ENCODE measurements around the gene CBLL2.

Gene CBLL2

GRCh38 chrX:22313766-22314165 is 41.1 kb downstream of the CBLL2 start:
- TF ChIP-seq CTCF (IDR thresholded peaks at IDR 0.05; ENCODE audit: extremely low read depth, missing control alignments): no peak
- no peak for DNase-seq (ENCODE audit: low spot score)

DNA sequence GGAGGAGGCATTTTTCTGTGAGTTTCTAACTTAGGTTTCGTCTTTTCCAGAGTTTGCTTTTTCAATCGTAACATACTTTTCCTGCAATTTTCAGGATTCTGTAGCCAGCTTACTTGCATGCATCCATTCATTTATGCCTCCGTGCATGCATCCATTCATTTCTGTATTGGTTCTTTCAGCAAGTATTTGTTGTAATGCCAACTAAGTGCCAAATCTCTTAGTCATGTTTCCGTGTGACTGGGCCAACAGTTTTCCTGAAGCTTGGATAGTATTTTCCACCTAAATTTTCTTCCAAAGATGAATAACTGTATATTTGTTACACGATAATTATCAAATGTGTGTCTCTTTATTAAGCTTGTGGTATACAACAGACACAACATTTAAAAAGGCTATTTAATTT is 41.5 kb downstream of the CBLL2 start:
- no peak for TF ChIP-seq CTCF (IDR thresholded peaks at IDR 0.05; ENCODE audit: extremely low read depth, missing control alignments)
- DNase-seq (ENCODE audit: low spot score): no peak

- no peak for DNase-seq (ENCODE audit: low spot score)
These were observed 42.0 kb downstream of the CBLL2 start for GRCh38 chrX:22314692-22315091.

GRCh38 chrX:22315151-22315550 is 42.4 kb downstream of the CBLL2 start:
- no peak for TF ChIP-seq CTCF (IDR thresholded peaks at IDR 0.05; ENCODE audit: extremely low read depth, missing control alignments)
- no peak for DNase-seq (ENCODE audit: low spot score)

More at GRCh38 chrX:22314692-22315091, 42.0 kb downstream of the CBLL2 start:
- TF ChIP-seq CTCF (IDR thresholded peaks at IDR 0.05; ENCODE audit: extremely low read depth, missing control alignments): no peak

DNA sequence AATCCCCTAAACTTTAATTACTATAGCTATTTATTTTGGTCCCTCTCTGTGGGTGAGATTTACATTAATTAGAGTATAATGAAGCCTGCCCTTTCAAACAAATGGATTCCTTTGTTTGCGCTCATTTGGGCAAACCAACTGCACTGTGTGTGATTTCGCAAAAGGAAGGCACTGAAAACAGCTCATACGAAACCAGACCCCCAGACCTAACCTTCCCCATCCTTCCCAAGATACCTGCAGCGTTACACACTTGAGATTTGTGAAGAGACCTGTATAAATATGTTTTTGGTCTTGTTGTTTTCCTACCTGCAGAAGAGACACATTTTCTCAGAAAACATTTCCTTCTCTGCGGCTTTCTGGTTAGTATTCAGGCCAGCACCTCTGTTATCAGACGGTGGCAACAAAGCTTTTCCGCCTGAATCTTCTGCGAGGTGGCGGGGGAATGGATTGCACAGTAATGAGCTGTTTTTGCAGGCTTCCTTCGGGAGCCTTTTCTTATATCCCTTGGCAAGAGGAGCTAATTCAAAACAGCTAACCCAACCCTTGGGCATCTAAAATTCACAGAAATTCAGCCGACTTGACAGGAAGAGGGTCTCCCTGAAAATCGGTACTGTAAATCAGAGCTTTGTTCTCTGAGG is 47.6 kb downstream of the CBLL2 start:
- TF ChIP-seq CTCF (IDR thresholded peaks at IDR 0.05; ENCODE audit: extremely low read depth, missing control alignments): no peak

DNA sequence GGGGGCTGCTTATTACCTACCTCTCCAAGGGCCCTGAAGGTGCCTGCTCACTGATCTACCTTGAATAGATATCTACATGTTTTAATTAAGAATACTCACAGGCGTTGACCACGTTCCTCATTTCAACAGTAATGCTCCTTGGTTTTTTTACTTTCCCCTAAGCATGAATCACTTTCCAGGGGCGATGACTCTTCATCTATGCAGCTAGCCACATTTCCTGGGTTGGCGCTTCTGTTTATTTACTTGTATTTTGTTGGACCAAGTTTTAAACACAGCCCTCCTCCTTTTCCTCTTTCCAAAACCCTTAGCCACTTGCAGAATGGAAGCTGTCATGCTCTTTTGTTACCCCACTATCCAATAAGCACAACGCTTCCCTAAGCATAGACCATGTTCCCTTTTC is 50.8 kb downstream of the CBLL2 start:
- no peak for DNase-seq (ENCODE audit: low spot score)
- TF ChIP-seq CTCF (IDR thresholded peaks at IDR 0.05; ENCODE audit: extremely low read depth, missing control alignments): no peak

More for the DNA sequence above, 47.6 kb downstream of the CBLL2 start:
- no peak for DNase-seq (ENCODE audit: low spot score)
